ENCODE results near the gene AQP1.

GRCh38 chr7:30912986-30913811 lies 1.5 kb downstream of the AQP1 start:
- TF ChIP-seq CTCF (conservative IDR thresholded peaks at IDR 0.05) (no peak), ZFX (IDR thresholded peaks at IDR 0.05) (no peak)

All from C4-2B (cell line).